HG03175 (cell line): ENCODE results near the gene SP3.
A peak's percentile ranks its signal among the peaks of the same experiment; 100 is the strongest.

ENCODE experiments used
- ATAC-seq: cut with Tn5 transposase; IDR thresholded peaks from one replicate; pipeline ENCODE4 v1.9.1; 2021; ENCODE audit warnings: mild to moderate bottlenecking, moderate library complexity; ENCODE audit not compliant: unreplicated experiment

SP3 gene

DNA sequence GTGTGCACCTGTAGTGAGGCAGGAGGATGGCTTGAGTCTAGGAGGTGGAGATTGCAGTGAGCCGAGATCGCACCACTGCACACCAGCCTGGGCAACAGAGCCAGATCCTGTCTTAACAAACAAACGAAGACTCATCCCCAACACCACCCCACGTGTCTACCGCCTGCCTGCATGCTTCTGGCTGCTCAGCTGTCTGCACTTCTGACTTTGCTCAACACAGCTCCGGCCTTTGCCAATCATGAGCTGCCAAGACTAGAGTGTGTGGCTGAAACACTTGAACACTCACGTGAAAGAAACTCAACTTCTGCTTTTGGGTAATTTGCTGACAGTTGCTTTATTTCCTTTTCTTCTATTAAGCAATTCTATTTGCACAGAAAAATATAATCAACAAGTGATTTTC is 32.1 kb upstream of the SP3 start:
- peak; percentile 91 for ATAC-seq

DNA sequence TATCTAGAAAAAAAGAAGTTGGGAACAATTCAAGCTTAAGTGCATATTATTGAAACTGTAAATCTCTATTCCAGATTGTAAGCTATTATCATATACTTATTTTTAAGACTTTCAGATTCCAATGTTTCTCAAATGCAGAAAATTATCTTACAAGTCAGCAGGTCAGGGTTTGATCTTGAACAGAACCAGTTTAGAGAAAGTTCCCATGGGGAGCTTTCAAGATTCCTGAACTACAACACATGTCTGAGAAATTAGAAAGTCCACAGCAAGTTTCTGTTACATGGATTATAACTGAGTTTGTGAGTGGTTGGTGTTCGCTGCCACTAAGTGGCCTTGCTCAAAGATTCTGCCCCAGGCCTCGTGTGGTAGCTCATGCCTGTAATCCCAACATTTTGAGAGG is 31.6 kb upstream of the SP3 start:
- ATAC-seq = no peak

DNA sequence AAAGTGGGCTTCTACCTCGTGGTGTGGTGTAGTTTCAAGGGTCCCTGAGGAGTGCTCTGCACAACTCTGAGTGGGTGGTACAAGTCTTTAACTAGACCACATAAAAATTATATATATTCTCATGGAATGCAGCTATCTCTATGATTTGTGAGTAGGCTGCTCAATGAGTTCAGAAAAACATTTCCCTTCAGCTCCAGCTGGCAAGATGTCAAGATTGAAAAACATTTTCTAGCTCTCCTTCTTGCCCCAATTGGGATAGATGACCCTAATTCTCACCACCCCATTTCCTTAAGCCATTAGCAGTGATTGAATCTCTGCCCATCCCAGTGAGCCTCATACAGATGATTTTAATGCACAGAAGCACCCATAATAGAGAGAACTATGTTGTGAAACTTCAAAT is 28.3 kb upstream of the SP3 start:
- ATAC-seq = no peak

DNA sequence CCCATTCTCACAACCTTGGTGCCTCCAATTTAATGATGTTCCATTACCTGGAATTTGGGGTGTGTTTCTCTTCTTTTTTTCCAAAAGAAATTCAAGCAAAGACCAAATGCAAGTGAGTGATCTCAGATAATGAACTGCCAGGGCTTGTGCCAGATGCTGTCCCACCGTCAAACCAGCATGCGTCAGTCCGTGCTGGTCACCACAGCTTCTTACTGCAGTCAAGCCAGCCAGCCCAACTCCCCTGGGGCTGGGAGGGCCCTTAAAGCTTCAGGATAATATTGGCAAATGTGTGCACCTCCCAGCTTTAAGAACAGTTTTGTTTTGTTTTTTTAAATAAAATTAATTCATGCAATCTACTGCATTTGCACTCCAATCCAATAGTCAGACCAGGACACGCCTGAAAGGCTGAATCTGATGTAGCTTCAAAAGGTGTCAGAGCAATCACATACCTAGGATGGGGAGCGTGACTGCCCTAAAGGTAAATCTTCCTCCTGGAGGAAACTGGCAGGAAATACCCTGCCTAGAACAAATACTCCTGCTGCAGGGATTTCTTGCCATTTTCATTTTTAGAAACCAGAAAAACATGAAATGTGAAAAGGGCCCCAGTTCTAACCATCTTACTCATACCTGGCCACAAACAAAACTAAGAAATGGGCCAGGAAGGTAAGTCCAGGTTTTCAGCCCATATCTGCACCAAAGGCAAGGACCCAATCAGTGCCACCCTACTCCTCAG is 26.8 kb upstream of the SP3 start:
- no peak for ATAC-seq

DNA sequence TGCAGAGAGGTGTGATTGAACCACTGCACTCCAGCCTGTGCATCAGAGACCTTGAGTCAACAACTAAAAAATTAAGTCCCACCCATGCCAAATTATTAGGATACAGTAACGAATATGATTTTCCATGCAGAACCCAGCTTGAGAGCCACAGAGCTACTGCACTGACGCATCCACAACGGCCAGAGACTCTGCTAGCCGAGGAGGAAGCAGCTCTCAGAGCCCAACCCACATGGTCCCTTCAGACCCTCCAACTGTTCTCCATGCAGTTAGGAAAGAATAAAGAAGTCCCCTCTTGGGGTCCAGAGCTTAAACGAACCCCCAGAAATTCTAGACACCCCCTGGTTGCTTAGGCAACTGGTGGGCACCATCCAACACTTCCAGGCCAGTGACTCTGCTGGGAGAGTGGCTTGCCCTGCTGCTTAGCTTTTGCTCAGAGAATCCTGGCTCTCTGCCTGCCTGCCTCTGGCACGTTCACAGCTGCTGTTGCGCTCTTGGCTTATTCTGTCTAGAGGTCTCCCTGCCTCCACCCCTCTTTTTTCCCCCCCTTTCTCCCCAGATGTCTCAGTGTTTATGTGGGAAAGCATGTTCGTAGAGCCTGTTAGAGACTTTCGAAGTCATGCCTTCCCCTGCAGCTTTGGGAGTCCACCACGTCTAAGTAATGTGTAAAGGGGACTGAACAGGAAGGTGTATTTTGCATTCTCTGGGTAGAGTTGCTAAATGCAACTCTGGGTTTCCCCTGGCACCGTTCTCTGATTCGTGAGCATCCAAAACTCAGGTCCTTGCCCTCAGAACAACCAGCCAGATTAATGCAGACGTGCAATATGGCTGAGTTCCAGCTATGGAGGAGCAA is 26.0 kb upstream of the SP3 start:
- ATAC-seq = no peak

DNA sequence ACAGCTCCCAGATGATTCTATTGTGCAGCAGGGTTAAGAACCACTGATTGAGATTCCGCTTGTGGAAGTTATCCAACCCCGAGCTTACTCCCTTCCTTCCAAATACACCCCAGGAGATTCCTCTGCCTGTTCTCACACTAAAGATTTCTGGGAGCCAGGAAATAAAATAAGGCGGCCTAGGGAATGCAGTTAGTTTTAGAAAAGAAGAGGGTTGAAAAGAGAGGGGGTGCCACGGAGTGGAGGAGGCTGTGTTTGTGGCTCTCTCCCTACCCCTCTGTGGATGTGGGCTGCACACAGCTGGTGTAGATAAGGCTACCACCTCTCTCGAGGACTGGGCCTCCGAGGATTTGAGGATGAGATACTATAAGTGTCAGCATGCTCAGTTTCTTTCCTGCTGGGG is 25.1 kb upstream of the SP3 start:
- ATAC-seq = no peak

DNA sequence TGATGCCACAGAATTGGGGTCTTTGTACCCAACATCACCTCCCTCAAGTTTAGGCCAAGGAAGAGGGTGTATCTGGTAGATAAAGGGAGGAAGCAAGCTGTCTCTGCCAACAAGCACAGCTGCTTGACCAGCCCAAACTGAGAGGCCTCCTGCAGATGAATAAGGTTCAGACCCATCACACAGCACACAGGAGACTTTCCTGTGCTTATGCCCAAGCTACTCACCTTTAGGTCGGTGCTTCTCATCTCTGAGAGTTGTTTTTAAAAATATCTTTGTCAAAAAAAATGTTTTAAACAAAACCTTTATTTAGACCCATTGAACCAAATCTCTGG is 24.7 kb upstream of the SP3 start:
- no peak for ATAC-seq

DNA sequence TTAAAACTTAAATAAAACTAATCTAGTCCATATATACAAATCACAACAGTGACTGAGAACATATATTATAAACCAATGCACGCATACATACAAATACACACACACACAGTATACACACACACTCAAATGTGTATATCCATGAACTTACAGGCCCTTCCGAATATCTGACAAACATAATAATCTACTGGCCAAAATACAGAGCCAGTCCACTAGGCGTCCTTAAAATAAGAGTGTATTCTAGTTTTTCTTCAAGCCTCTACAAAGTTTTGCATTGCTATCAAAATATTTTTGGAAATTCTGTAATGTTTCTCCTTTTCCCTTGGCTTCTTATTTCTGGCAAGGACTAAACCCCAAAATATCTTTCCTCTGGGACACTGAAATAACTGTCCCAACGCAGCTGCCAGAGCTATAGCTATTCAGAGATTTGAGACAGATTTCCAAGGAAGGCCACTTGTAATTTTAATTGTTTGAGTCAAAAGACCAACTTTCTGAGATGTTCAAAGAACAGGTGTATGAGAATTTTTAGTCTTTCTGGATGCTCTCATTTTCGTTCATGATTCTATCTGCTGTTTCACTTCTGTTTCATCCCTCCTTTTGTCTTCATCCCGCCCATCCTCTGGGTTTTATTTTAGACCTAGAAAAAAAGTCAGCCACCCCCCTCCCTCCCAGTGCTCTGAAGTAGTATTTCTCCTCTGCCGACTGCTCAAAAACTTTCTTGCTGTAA is 24.1 kb upstream of the SP3 start:
- no peak for ATAC-seq

DNA sequence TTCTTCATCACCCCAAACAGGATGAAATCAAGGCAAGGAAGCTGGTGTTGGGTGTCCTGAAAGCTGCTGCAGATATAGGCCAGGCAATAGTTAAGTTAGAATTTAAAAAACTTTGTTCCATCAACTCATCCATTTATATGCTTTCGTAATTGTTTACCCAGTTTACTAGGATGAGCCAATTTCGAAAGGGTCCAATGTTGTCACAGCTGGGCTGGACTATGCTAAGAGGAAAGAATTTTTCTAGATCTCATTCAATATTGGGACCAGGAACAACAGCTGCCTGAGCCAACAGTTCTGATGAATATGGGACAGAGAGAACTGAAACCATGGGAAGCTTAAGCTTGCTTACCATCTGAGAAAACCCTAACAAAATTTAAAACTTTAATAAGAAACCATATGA is 21.6 kb upstream of the SP3 start:
- no peak for ATAC-seq

DNA sequence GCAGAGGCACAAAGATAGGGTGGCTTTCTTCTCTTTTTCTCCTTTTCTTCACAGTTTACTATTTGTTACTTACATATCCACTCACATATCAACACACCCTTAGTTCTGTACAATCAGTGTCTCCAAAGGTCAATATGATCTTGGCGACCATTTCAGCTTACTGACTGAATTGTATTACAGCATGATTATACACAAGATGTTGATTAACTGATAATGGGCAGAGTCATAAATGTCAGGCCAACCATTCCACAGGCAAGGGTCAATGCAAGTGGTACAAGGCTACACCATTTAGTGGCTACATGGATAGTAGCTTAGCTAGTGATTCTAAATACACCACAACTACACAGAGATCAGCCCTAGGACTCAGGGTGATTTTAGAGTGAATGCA is 20.4 kb upstream of the SP3 start:
- ATAC-seq = no peak

DNA sequence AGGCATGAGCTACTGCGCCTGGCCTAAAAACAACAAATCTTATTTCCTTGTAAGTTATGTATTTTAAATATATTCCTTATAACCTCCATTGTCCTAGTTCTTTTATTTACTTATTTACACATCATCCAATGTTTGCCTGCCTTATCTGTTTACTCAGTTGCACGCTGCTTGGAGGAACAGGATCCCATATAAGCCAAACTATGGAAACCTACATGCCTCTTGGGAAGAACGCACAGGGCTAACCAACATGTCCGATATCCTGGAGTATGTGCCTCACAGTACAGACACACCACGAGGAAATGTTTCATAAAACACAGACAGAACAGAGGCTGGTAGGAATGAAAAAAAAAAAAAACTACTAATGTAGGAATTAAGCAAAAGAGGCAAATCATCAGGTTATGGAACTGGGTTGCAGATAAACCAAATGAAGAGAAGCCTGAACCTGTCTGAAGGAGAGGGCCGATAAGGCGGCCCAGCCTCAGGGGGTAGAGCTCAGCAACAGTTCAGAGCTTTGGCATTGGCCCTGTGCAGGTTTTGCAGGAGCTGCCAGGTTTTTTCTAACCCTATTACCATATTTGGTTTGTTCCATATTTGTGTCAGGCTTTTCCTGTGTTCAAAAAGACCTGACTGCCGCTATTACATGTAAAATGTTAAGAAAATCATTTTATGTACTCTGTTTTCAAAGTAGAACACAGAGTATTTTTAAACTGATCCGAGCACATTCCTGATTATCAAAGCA is 19.9 kb upstream of the SP3 start:
- no peak for ATAC-seq

DNA sequence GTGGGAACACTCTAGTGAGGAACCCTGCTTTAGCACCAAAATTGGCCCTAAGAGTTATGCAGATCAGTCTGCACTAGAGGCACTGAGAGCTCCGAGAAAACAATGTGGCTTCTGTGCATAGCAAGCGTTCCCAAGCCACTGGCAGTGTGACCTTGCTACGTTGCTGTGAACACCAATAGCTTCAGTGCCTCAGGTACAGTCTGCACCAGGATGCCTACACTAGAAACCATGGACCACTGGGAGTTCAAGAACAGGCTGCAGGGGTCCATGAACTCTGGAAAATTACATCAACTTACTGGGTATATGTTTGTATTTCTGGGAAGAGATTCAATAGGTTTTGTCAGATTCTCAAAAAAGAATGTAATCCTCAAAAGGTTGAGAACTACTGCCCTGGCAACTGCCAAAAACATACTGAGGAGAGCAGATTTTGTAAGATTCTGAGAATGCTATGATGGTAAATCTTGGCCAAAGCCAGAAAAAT is 18.3 kb upstream of the SP3 start:
- ATAC-seq = no peak

DNA sequence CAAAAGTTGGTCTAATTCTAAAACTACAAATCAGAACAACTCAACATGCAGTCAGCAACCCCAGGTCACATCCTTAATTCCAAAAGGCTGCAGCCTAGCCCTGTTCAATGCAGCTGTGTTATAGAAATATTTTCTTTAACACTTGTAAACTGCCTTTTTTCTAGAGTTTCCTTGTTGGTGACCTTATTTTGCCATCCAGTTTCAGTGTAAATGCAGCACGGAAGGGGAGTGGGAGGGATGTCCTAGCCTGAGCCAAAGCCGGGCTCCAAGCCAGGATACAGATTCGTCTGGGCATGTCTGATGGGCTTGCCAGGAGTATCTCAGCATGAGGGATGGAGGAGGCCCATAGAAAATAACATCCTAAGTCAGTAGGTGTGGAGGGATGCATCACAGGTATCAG is 17.7 kb upstream of the SP3 start:
- ATAC-seq = no peak

DNA sequence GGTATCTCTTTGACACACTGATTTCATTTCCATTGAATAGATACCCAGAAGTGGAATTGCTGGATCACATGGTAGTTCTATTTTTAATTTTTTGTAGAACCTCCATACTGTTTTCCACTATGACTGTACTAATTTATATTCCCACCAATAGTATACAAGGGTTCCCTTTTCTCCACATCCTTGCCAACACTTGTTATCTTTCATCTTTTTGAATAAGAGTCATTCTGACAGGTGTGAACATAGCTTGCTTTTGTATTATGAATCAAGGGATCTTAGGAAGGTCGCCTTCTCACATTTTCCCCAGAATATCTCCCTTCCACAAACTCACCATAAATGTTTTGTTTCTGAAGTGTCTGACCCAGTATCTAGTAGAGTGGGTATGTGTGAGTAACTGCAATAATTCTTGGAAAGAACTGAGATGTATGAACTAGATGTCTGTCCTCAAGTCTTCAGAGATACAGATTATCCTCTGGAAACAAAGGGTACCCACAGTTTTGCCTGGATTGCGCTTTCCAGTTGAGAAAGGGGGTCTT is 17.1 kb upstream of the SP3 start:
- no peak for ATAC-seq

DNA sequence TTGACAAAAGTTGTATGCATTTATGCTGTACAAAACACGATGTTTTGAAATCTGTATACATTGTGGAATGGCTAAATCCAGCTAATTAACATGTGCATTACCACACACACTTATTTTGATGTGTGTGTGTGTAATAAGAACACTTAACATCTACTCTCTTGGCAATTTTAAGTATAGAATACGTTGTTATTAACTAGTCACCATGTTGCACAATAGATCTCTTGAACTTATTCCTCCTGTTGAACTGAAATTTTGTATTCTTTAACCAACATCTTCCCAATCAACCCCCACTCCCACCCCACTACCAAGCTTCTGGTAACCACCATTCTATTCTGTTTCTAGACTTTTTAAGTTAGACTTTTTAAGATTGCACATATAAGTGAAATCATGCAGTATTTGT is 16.3 kb upstream of the SP3 start:
- ATAC-seq = no peak

DNA sequence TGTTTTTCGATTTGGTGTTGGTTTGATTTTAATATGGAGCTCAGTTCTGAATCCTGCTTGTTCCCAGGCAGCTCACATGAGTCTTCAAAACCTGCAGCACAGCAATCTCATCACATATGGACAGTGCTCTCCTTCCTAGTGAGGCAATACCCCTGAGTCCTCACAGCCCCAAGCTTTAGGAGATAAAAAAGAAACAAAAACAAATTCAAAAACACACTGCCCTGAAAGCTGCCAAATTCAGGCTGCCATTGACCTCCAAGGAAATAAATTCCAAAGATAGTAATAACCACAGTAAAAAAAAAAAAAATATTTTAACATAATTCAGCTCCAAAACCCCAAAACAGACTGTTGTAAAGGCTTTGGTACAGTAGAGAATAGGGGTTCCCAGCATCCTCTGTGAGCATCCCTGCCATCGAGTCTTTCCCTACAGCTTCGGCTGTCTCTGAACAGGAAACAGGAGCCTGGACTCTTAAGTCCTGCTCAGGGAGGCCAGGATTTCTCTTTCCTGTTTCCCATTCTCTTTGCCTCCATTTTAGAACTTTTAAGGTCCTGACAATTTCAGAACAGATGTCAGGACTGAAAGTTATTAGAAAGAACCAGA is 14.7 kb upstream of the SP3 start:
- no peak for ATAC-seq

DNA sequence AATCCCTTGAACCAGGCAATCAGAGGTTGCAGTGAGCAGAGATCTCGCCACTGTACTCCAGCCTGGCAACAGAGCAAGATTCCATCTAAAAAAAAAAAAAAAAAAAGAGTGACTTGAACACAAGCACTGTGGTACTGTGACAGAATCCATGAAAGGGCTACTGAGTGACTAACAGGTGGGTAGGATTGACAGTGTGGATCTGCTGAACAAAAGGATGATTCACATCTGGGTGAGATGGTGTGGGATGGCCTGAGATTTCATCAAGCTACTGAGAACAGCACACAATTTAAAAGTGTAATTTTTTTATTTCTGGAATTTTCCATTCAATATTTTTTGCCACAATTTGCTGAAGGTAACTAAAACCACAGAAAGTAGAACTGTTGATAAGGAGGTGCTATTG is 13.3 kb upstream of the SP3 start:
- ATAC-seq = no peak

DNA sequence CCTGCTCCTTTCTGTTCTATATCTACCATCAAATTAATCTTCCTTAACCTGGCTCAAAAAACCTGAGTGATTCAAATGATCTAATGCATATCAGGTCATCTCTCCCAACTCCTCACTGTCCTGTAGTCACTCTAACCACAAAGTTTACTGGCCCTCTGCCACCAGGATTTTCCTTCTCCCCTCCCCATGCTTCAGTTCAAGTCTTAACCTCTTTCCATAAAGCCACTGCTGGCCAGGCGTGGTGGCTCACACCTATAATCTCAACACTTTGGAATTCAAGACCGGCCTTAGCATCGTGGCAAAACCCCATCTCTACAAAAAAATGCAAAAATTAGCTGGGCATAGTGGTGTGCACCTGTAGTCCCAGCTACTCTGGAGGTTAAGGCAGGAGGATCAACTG is 7.5 kb upstream of the SP3 start:
- no peak for ATAC-seq

DNA sequence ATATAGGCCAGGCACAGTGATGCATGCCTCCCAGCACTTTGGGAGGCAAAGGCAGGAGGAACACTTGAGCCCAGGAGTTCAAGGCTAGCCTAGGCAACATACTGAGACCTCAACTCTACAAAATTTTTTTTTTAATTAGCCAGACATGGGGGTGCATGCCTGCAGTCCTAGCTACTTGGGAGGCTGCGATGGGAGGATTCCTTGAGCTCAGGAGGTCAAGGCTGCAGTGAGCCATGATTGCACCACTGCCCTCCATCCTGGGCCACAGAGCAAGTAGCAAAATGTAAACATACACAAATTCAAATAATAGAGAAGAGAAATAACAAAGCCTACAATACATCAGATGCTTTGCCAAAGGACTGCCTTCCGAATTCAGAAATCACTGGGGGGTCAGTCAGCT is 7.0 kb upstream of the SP3 start:
- ATAC-seq = no peak

DNA sequence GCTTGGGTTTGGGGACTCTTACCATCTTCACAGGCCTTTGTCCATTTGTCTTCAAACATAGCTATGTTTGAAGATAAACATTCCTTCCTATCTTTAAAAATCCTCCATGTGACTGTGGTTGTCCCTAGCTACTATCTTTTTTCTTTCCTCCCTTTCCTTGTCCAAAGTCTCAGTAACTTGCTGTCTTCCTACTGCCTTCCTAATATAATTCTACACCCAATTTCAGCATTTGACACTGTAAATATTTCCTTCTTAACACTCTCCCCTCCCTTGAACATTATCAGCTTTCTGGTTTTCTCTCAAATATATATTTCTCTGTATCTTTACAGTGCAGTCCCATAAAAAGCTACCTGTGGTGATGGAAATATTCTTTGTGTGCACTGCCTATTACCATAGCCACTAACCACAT is 5.3 kb upstream of the SP3 start:
- ATAC-seq = no peak

DNA sequence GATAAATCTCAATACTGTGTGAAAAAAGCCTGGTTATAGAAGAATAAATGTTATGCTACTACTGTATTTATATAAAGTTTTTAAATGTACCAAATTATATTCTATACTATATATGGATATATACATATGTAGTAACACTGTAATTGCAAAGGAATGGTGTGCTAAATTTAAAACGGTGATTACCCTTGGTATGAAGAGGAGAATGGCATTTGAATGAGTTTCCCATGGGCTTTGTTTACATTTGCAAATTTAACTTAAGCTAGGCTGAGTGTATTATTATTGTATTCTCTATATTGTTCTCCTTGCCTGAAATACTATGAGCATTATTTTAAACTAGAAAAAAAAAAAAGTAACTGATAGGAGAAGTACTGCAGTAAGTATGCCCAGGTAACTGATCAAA is 4.7 kb upstream of the SP3 start:
- no peak for ATAC-seq
